ENCODE results near the gene ZNF554.
"Not testable (repeated sequence)": the region's sequence is repeated elsewhere in the genome, so short reads cannot be mapped to it uniquely, and the experiment has no call there.

Gene ZNF554

DNA sequence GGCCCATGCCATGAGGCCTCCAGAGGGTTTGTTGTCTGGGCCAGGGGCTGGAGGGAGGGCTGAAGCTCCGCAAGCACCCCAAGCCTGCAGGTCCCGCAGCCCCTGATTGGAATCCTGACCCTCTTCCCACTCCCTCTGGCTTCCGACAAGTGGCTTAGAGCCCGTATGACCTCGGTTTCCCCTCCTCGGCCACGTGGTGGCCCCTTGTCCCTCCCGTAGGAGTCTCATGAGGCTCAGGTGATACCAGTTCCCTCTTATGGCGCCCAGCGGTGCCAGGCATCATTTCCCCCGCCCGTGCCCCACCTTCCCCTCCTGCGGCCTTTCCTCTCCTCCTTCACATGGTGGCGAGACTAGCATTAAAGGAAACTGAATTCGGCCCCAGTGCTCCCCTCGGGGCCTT lies 28.2 kb upstream of the ZNF554 start:
- no peak for DNase-seq

DNA sequence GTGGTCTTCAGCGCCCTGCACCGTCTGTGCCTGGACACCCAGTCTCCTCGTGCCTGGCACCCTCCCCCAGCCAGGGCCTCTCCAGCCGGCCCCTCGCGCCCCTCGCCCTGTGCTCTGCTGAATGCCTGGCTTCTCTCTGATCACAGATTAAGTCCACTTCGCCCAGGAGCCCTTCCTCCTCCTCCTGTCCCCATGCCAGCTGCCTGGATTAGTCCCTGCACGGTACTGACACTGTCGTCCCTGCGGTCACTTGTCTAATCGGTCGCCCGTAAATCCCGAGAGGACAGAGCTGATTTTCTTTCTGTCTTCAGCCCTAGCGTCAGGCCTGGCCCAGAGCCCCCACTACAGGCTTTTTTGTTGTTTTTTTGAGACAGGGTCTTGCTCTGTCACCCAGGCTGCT lies 27.8 kb upstream of the ZNF554 start:
- DNase-seq: no peak

DNA sequence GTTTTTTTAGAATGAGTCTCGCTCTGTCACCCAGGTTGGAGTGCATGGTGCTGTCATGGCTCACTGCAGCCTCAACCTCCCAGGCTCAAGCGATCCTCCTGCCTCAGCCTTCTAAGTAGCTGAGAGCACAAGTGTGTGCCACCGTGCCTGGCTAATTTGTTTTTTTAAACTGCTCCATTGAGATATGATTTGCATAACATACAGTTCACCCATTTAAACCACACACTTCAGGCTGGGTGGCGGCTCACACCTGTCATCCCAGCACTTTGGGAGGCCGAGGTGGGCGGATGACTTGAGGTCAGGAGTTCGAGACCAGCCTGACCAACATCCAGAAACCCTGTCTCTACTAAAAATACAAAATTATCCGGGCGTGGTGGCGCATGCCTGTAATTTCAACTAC lies 27.0 kb upstream of the ZNF554 start:
- not testable (repeated sequence) for DNase-seq

DNA sequence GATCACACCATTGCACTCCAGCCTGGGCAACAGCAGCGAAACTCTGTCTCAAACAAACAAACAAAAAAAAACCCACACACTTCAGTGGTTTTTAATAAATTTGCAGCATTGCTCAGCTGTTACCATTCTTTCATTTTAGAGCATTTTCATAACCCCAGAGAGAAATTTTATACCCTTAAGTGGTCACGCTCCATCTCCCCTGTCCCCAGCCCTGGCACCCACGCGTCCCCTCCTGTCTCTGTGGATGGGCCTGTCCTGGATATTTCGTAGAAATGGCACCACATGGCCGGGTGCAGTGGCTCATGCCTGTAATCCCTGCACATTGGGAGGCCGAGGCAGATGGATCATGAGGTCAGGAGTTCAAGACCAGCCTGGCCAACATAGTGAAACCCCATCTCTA lies 26.5 kb upstream of the ZNF554 start:
- DNase-seq: no peak

DNA sequence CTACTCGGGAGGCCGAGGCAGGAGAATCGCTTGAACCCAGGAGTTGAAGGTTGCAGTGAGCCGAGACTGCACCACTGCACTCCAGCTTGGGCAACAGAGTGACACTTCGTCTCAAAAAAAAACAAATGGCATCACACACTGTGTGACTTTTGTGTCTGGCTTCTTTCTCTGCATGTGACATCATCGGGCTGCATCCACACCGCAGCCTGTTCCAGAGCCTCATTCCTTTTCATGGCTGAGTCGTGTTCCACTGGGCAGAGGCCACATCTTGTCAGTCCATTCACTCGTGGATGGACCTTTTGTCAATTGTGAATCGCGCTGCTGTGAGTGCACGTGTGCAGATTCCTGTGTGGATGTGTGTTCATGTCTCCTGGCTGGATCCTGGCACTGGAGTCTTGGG lies 26.1 kb upstream of the ZNF554 start:
- no peak for DNase-seq

DNA sequence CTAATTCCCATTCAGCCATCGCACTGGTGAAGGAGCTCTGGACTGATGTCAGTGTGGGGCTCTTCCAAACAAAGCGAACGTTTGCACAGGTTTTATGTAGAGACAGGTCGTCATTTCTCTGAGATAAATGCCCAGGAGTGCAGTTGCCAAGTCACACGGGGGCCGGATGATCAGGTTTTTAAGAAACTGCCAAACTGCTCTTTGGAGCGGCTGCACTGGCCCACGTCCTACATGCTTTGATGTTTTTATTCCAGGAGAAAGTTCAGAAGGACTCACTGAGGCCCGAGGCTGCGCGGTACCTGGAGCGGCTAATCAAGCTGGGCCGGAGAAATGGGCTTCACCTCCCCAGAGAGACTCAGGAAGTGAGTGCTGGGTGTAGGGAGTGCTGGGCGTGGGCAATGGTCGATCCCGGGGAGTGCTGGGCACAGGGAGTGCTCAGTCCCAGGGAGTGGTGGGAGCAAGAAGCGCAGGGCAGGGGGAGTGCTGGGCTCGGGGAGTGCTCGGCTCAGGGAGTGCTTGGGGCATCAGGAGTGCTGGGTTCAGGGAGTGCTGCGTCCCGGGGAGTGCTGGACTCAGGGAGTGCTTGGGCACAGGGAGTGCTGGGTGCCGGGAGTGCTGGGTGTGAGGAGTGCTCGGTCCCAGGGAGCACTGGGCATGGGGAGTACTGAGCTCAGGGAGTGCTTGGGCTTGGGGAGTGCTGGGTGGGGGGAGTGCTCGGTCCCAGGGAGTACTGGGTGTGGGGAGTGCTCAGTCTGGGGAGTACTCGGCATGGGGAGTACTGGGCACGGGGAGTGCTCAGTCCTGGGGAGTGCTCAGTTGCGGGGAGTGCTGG lies 23.6 kb upstream of the ZNF554 start:
- DNase-seq: no peak

DNA sequence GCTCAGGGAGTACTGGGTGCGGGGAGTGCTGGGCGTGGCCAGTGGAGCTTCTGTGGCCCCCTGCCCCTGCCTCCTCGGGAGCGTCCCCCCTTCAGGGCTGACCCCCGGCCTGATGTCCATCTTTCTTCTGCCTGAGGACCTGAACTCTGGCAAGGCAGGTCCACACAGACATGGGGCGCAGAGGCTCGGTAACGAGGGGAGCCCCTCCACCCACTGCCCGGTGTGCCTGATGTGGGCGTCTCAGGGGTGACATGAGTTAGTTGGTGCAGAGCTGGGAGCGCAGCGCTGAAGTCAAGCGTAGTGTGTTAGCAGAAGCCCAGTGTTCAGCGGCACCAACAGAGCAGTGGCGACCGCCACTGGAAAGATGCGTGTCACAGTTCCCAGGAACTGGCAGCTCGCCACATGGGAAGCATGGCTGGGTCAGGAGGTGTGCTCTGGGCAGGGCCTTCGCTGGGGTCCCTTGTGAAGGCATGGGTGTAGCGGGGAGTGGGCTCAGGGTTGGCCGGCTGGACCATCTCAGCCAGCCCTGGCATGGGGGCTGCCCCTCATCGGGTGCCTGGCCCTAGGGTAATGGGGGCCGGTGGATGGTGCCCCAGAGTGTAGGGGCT lies 22.9 kb upstream of the ZNF554 start:
- no peak for DNase-seq

DNA sequence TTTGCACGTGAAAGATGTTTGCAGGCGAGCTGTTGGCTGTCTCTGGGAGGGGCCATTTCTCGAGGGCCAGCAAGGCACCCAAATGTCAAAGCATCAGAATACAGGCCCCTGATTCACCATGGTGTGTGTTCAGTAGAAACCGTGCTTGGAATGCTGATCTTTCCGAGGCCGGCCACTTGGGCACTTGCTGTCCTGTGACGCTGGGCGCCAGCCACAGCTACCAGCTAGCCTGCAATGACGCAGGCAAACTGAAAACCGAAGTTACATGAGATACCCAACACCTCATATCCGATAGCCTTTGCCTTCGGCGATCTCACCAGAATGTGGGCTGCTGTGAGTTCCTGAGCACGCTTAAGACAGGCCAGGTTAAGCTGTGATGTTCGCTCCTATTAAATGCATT lies 22.4 kb upstream of the ZNF554 start:
- no peak for DNase-seq

DNA sequence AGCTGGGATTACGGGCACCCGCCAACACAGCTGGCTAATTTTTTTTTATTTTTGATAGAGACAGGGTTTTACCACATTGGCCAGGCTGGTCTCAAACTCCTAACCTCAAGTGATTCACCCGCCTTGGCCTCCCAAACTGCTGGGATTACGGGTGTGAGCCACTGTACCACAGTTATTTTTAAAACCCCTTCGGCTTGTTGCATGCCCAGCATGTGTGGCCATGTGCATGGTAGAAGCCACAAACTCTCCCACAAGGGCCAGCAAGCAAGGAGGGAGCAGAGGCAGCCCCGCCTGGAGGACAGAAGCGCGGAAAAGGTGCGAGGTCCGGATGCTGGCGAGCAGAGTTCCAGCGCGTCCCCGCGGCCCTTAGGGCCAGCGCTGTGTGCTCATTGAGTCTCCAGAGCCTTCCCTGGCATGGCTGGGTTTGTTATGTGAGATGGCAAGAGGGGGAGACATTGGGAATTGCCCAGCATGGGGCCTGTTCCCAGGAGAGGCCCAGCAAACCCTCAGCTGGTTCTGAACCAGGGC lies 21.4 kb upstream of the ZNF554 start:
- DNase-seq: no peak

DNA sequence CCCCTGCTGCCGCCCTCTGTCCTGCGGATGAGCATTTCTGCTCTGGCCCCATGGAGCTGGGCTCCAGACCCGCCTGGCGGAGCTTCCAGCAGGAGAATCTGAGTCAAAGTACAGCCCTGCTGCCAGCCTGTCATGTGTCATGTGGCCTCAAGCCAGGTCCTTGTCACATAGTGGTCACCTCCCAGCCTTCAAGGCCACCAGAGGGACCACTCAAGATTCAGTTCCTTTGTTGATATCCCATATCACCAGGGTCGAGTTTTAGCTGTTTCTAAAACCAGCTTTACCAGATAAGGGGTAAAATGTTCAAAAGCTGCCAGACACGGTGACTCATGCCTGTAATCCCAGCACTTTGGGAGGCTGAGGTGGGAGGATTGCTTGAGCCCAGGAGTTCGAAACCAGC lies 20.9 kb upstream of the ZNF554 start:
- DNase-seq: no peak

DNA sequence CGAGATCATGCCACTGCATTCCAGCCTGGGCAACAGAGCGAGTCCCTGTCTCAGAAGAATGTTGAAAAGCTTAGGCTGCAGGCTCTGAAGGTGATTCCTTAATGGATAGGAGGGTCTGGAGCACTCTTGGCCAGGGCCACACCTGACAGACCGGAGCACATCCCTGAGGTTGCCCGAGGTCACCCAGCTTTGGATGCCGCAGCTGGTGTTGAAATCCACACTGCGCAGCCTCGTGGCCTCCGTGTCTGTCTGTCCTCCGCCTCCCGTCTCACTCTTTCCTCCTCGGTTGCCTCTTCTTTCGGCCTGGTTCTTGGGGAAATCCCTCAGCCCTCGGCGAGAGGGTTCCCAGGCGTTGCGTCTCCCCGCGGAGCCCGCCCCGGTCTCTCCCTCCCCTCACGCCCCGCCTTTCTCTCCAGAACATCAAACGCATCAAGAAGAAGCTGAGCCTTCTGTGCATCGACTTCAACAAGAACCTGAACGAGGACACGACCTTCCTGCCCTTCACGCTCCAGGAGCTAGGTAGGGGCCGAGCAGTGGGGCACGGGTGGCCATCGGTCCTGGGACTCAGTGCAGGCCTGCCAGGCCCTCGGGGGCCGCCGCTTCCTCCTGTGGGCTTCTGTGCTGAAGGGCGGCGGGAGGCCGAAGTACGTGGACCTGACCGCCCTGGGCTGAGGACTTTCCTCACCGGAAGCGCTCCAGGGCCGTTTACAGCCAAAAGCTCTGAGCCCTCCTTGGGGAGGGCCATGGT lies 20.2 kb upstream of the ZNF554 start:
- no peak for DNase-seq

DNA sequence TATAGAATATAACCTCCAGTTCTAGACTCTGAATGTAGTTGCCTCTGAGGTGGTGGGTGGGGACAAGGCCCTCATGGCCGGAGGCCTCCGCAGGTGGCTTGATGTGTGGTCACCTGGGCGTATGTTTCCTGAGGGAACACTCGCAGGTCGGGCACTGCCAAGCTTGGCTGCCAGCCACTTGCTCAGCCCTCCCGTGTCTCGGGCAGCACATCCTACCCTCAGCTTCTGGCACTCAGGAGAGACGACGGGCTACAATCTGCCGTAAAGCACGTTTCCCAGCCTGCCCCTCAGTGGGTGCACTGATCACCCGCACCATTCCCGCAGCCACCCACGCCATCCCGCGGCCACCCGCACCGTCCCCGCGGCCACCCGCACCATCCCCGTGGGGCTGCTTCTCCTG lies 19.2 kb upstream of the ZNF554 start:
- no peak for DNase-seq

DNA sequence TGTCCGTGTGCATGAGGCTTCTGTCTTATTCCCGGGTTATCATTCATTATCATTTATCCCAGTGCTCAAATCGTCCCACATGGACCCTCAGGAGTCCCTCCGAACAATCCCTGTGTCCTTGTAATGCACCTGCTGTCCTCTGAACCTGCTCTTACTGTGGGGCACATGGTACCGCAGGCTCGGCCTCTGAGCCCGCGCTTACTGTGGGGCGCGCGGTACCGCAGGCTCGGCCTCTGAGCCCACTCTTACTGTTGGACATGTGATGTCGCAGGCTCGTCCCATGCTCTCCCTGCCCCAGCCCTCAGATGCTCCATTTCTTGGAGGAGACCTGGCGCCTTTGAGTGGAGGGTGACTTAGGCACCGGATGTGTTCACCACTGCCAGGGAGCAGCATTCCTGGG lies 16.8 kb upstream of the ZNF554 start:
- DNase-seq: no peak

DNA sequence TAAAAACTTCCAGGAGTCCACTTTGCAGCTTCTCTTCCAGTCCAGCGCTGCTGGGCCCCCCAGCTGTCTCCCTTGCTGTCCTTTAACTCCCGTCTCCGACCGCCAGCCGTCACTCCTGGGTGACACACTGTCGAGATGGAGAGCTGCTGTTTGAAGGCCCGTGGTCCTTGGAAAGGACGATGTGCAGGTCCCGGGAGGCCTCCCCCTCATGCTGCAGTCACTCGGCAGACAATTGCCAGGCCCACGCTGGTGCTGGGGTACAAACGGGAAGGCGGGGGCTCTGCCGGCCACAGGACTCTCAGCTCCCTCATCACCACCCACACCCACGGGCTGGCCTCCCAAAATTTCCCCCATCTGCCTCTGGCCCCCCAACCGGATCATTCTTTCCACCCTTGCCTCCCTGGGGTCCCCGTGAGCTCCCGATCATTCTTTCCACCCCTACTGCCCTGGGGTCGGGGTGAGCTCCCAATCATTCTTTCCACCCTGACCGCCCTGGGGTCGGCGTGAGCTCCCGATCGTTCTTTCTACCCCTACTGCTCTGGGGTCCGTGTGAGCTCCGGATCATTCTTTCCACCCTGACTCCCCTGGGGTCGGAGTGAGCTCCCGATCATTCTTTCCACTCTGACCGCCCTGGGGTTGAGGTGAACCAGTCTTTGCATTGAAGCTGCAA lies 16.0 kb upstream of the ZNF554 start:
- DNase-seq: no peak

DNA sequence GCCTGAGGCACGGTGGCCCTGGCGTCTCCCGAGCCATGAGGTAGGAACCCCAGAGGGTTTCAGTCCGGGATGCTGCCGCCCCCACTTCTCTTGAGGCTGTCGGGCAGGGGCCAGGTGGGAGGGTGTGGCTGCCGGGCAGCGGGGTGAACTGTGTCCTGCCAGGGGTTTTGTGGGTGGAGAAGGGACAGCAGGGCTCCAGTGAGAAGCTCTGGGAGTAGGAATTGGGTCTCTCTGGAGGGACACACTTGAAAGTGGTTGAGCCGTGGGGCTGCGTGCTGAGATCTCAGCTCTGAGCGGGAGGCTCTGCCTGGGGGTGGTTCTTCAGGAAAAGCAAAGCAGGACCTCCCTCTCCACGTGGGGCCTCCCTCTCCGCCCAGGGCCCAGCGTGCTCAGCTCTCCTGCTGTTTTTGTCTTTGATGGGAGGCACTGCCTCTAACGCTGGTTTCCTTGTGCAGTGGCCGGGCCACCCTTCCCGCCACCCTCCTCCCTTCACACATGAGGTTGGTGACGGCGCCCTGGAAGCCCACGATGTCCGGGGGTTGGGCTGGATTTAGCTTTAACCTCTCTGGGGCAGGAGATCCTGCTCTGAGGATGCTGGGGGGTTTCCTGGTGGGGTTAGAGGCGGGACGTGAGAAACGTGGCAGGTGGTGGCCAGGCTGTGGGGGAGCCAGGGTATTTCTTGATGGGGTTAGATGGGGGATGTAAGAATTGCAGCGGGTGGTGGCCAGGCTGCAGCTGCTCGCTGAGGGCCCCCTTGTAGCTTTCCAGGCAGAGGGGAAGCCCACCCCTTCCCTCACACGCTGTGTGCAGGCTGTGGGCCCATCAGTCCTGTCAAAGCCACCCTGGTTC lies 15.3 kb upstream of the ZNF554 start:
- DNase-seq: no peak

DNA sequence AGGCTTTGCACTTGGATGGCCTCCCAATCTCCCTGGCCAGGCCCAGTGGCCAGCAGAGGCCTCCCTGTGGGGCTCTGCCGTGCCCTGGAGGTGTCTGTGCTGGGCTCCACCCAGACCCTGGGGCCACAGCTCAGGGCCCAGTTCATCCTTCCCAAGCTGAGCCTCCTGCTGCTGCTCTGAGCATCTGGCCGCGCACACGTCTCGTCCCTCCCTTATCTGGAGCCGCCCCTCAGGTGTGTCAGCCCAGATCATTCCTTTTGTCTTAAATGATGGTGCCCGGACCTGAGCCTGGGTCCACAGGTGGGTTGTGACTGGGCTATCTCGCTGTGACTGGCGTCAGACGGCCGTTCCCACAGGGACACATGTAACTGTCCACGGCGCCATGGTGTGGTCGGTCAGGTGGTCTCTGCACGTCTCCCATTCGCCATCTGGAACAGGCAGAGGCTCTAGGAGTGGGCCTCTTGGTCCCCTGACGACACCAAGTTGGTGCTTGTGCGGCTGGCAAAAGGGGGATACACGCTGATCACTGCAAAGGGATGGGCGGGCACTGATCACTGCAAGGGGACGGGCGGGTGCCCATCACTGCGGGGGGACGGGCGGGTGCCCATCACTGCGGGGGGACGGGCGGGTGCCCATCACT lies 14.3 kb upstream of the ZNF554 start:
- DNase-seq: no peak

DNA sequence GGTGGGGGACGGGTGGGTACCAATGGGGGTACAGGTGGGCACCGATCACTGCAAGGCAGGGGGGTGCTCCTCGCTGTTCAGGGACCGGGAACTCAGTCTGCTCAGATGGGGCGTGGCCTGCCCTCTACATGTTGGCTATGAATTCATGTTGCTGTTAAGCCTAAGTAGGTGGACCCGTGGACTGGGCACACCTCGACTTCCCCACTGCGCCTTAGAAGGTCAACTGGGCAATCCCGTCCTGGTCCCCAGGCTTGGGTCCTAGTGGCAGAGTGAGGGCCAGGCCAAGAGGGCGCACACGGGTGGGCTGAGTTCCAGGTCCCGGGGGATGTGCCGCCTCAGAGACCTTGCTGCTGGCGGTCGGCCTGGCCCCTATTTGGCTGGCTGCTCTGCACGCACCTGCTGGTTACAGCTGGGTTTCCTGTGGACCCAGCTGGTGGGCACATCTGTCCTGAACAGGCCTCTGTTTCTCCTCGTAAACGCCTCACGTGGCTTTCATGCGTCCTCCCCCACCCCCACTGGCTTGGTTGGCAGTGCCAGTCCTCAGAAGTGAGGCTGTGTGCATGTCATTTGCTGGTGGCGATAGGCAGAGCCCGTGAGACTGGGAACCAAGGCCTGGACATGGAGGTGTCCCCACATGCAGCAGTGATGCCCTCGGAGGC lies 13.5 kb upstream of the ZNF554 start:
- no peak for DNase-seq

DNA sequence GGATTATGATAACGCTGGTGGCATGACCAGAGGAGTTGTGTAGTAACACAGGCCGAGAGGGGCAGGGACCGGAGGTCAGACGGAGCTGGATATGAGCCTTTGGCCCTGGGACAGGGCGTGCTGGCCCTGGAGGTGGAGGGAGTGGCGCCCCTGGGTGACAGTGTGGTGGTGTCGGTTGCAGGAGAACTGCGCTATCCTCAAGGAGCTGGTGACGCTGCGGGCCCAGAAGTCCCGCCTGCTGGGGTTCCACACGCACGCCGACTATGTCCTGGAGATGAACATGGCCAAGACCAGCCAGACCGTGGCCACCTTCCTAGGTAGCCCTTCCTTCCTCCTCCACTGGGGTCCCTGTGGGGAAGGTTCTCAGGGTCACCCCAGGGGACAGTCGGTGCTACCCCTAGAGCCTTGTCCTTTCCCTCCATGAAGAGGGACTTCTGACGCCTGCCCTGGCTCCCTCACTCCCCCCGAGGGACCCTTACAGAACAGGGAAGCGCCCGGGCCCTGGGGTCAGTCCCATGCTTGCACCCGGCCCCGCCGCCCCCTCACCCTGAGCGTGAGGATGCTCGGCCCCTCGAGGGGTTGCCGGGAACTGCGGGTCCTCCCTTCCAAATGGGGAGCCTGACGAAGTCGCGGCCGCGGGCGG lies 12.8 kb upstream of the ZNF554 start:
- no peak for DNase-seq

DNA sequence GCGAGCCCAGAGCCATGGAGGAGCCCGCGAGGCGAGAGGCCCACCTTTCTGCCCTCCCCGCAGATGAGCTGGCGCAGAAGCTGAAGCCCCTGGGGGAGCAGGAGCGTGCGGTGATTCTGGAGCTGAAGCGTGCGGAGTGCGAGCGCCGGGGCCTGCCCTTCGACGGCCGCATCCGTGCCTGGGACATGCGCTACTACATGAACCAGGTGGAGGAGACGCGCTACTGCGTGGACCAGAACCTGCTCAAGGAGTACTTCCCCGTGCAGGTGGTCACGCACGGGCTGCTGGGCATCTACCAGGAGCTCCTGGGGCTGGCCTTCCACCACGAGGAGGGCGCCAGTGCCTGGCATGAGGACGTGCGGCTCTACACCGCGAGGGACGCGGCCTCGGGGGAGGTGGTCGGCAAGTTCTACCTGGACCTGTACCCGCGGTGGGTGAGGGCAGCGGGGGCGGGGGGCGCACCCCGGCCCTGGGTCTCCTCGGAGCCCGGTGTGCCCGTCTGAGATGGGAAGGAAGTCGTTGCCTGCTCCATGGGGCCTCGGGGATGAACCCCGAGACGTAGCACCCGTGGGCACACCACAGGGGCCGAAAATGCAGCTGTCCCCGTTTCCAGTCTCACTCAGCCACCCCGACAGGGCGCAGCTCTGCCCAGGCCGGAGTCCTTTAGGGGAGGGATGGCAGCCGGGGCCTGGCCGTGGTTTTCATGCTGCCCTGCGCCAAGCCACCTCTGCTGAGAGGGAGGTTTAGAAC lies 12.1 kb upstream of the ZNF554 start:
- DNase-seq: no peak

Data from inflammatory macrophage treated with lipopolysaccharide for 4 hours (primary cell).